OCI-LY7 (cell line): Measurements from ENCODE around the gene ZBTB34. TPM values are rescaled to one million over a fixed set of nuclear protein-coding genes. Genes with fewer than 3 reads are reported as not detected.

Experiments
- BruUV-seq: library from RNA; stranded (reverse); fragments of 400-500 nt; replicated peaks from 2 replicates; lab custom pipeline; 2021; lab: Mats Ljungman, UMichigan
- CTCF ChIA-PET: fragments of 300-600 bp; sonication (Branson Sonifier 250); formaldehyde crosslinking; loops from one replicate; lab custom pipeline; 2022; ENCODE audit warnings: antibody characterized with exemption; ENCODE audit not compliant: unreplicated experiment; lab: Charles Lee
- POLR2A ChIA-PET: fragments of 300-600 bp; sonication (Branson Sonifier 250); formaldehyde crosslinking; loops from one replicate; lab custom pipeline; 2022; ENCODE audit warnings: antibody characterized with exemption; lab: Charles Lee
- DNase-seq: peaks from one replicate; pipeline ENCODE4 v3.0.0-alpha.2; 2015; ENCODE audit warnings: low spot score
- H2AFZ ChIP-seq: fragments of 200-600 bp; sonication (generic), shearing (Covaris generic); 2 replicates; pipeline ENCODE4 v1.6.1; 2014; ENCODE audit warnings: mild to moderate bottlenecking, antibody characterized with exemption, low read length, moderate library complexity
- H3K27ac ChIP-seq: fragments of 200-600 bp; sonication (generic); 2 replicates; pipeline ENCODE4 v1.5.1; 2014; ENCODE audit warnings: mixed run types, low read depth, mild to moderate bottlenecking, moderate library complexity, low read length, inconsistent platforms; ENCODE audit not compliant: poor library complexity, severe bottlenecking
- H3K36me3 ChIP-seq: fragments of 200-600 bp; sonication (generic); 2 replicates; pipeline ENCODE4 v1.6.1; 2014; ENCODE audit warnings: mild to moderate bottlenecking, antibody characterized with exemption, low read length, moderate library complexity, mixed read lengths; ENCODE audit not compliant: insufficient read depth
- H3K4me1 ChIP-seq: fragments of 200-600 bp; sonication (generic); 2 replicates; pipeline ENCODE4 v1.5.1; 2014; ENCODE audit warnings: mild to moderate bottlenecking, low read length; ENCODE audit not compliant: insufficient read depth, poor library complexity, severe bottlenecking
- H3K4me2 ChIP-seq: fragments of 200-600 bp; sonication (generic); 2 replicates; pipeline ENCODE4 v1.6.1; 2014; ENCODE audit warnings: mild to moderate bottlenecking, low read length
- H3K4me3 ChIP-seq: fragments of 200-600 bp; sonication (generic); 2 replicates; pipeline ENCODE4 v1.5.1; 2014; ENCODE audit warnings: mild to moderate bottlenecking, low read depth, low read length; ENCODE audit not compliant: poor library complexity, severe bottlenecking
- H3K79me2 ChIP-seq: fragments of 200-600 bp; sonication (generic); 2 replicates; pipeline ENCODE4 v1.6.1; 2016; ENCODE audit warnings: low read depth, mild to moderate bottlenecking, low read length, moderate library complexity, mixed read lengths; ENCODE audit not compliant: insufficient read depth
- H3K9me2 ChIP-seq: fragments of 200-600 bp; sonication (generic); 2 replicates; pipeline ENCODE4 v1.6.1; 2016; ENCODE audit warnings: mild to moderate bottlenecking, low read length, mixed read lengths; ENCODE audit not compliant: insufficient read depth
- H3K9me3 ChIP-seq: fragments of 200-600 bp; sonication (generic); 2 replicates; pipeline ENCODE4 v1.6.1; 2014; ENCODE audit warnings: mild to moderate bottlenecking, mixed run types, low read length, mixed read lengths
- H4K20me1 ChIP-seq: fragments of 200-600 bp; sonication (generic); 2 replicates; pipeline ENCODE4 v1.6.1; 2014; ENCODE audit warnings: mild to moderate bottlenecking, antibody characterized with exemption, low read length, moderate library complexity, mixed read lengths; ENCODE audit not compliant: insufficient read depth
- CTCF ChIP-seq: fragments of 200-600 bp; sonication (generic); conservative IDR thresholded peaks from 2 replicates; pipeline ENCODE4 v1.5.1; 2014; ENCODE audit warnings: mild to moderate bottlenecking, antibody characterized with exemption, low read length, moderate library complexity, mixed read lengths
- EZH2phosphoT487 ChIP-seq: fragments of 200-600 bp; sonication (generic); IDR thresholded peaks from 2 replicates; pipeline ENCODE4 v1.6.1; 2018; ENCODE audit warnings: low read depth, borderline replicate concordance, mild to moderate bottlenecking, mixed run types, antibody characterized with exemption, low read length, moderate library complexity, mixed read lengths
- intact Hi-C: fragments of 100-400 bp; cut with micrococcal nuclease; formaldehyde crosslinking; loops from one replicate; pipeline ENCODE4 v1.10.0; 2022; ENCODE audit not compliant: unreplicated experiment
- total RNA-seq, 2 experiments: library from RNA; depleted of rRNA in 1 of 2; stranded (reverse); fragments of >200 nt in 1 of 2; shearing (Covaris generic) in 1 of 2; gene quantifications; 2 replicates each; pipeline ENCODE4 v1.2.3, GENCODE V29; 2014 to 2022

The ZBTB34 gene
- total RNA-seq, 2 experiments from 2014 or later, result 6.5 to 11.3 TPM

DNA sequence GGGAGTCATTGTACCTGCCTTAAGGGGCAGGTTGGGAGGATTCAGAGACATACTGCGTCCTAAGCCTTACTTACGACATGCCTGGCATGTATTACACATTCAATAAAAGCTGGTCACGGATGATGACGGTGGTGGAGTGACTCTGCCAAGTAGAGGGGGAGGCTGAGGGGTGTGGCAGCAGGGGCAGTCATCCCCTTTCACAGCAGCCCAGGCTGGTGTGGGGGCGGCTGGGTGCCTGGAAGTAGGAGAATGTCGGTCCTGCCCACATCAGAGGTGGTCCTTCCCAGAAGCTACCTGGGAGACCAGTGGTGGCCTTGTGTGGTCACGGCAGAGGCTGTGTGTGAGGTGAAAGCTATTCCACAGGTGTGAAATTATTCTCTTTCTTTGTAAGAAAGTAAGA is 8.9 kb downstream of the ZBTB34 start:
- no peaks in the 10 kb centered on the region for H3K9me3 ChIP-seq
- H3K27ac ChIP-seq, result no peak overlapping the region
- ChIA-PET CTCF (no interaction called here), POLR2A (no interaction called here)
- H3K9me2 ChIP-seq, result no peaks in the 10 kb centered on the region
- TF ChIP-seq CTCF (no peak), EZH2phosphoT487 (no peak)
- peaks cover 18% of the 10 kb centered on the region; the same call in 1 of the 2 replicates for H3K36me3 ChIP-seq
- H4K20me1 ChIP-seq, result no peaks in the 10 kb centered on the region
- H3K79me2 ChIP-seq, result 0 out of 2 replicates have a peak, but pooled peaks cover 6% of the 10 kb centered on the region
- intact Hi-C loops, result no loop called here
- BruUV-seq, result no TSS peak
- peaks cover 14% of the 10 kb centered on the region for H3K4me1 ChIP-seq
- no peak overlapping the region for H3K4me2 ChIP-seq
- H3K4me3 ChIP-seq, result no peak overlapping the region
- no peak for DNase-seq
- H2AFZ ChIP-seq, result no peak overlapping the region

DNA sequence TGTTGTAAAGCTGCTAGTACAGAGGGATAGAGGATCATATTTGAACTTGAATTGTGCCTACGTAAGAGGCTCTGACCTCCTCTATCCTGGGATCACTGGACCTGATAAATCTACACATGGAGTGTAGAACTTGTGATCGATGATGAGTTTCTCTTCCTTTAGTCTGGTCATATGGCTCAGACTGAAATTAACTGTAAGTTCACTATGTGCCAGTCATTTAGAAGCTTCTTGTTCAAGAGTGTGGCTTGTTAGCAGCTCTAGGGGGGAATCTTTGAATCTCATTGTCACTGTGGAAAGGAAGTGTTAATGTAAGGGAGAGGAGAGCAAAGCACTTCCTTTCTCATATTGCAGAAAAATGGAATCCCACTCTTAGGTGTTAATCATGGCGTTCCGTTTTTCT is 12.1 kb downstream of the ZBTB34 start:
- Histone ChIP-seq H3K9me3 (no peaks in the 10 kb centered on the region), H3K36me3 (no peaks in the 10 kb centered on the region), H4K20me1 (no peaks in the 10 kb centered on the region), H3K4me2 (no peak overlapping the region), H3K27ac (no peak overlapping the region), H2AFZ (no peak overlapping the region), H3K79me2 (0 out of 2 replicates have a peak, but pooled peaks cover 6% of the 10 kb centered on the region), H3K9me2 (no peaks in the 10 kb centered on the region), H3K4me1 (peaks cover 17% of the 10 kb centered on the region), H3K4me3 (no peak overlapping the region)
- ChIA-PET CTCF (interaction anchor here (1.0 kb wide), 1 partner anchor 10 kb away, joined by 3 read pairs; no protein-coding TSS in a partner anchor), POLR2A (no interaction called here)
- BruUV-seq, result no TSS peak
- intact Hi-C loops, result no loop called here
- TF ChIP-seq EZH2phosphoT487, result no peak
- TF ChIP-seq CTCF, result no peak
- no peak for DNase-seq

GRCh38 chr9:126874546-126875314 is 14.3 kb downstream of the ZBTB34 start:
- ChIA-PET POLR2A (interaction anchor here (0.6 kb wide), 1 partner anchor 131 kb away, joined by 3 read pairs; no protein-coding TSS in a partner anchor), CTCF (no interaction called here)
- Histone ChIP-seq H3K9me2 (no peaks in the 10 kb centered on the region), H3K36me3 (peaks cover 7% of the 10 kb centered on the region; the same call in 1 of the 2 replicates), H2AFZ (no peak overlapping the region), H3K9me3 (no peaks in the 10 kb centered on the region), H4K20me1 (no peaks in the 10 kb centered on the region), H3K4me1 (peaks cover 18% of the 10 kb centered on the region), H3K4me2 (no peak overlapping the region), H3K27ac (no peak overlapping the region), H3K79me2 (0 out of 2 replicates have a peak, but pooled peaks cover 6% of the 10 kb centered on the region), H3K4me3 (no peak overlapping the region)
- intact Hi-C loops, result no loop called here
- BruUV-seq, result no TSS peak
- TF ChIP-seq CTCF (no peak), EZH2phosphoT487 (no peak)
- DNase-seq, result no peak
